Neural cell (in vitro differentiated cells): ENCODE measurements around the gene ADCY7. TPM values are rescaled to one million over a fixed set of nuclear protein-coding genes. Genes with fewer than 3 reads are reported as not detected.

Experiments
- H2AFZ ChIP-seq: fragments of 200-600, 300-800 bp; sonication (generic), shearing (Covaris generic); 2 replicates; pipeline ENCODE4 v1.6.0; 2014; ENCODE audit warnings: low read depth, mild to moderate bottlenecking, antibody characterized with exemption, low read length, moderate library complexity
- H3F3A ChIP-seq: fragments of 200-600 bp; shearing (Covaris generic); 2 replicates; pipeline ENCODE4 v1.6.1; 2016; ENCODE audit warnings: mild to moderate bottlenecking, moderate library complexity, mixed read lengths, antibody characterized with exemption, low read length; ENCODE audit not compliant: insufficient read depth, poor library complexity, severe bottlenecking
- H3K27ac ChIP-seq: fragments of 200-600, 300-800 bp; sonication (generic), shearing (Covaris generic); 2 replicates; pipeline ENCODE4 v1.5.1; 2014; ENCODE audit warnings: mild to moderate bottlenecking, low read length, moderate library complexity
- H3K27me3 ChIP-seq: fragments of 300-800, 200-600 bp; sonication (generic), shearing (Covaris generic); 2 replicates; pipeline ENCODE4 v1.6.0; 2014; ENCODE audit warnings: mild to moderate bottlenecking, low read depth, low read length, moderate library complexity; ENCODE audit not compliant: insufficient read depth
- H3K36me3 ChIP-seq: fragments of 300-800, 200-600 bp; sonication (generic), shearing (Covaris generic); 2 replicates; pipeline ENCODE4 v1.5.1; 2014; ENCODE audit warnings: mild to moderate bottlenecking, antibody characterized with exemption, low read length, moderate library complexity; ENCODE audit not compliant: insufficient read depth
- H3K4me2 ChIP-seq: fragments of 300-800, 200-600 bp; sonication (generic), shearing (Covaris generic); 2 replicates; pipeline ENCODE4 v1.6.0; 2014; ENCODE audit warnings: mild to moderate bottlenecking, low read length
- H3K4me3 ChIP-seq: fragments of 300-800, 200-600 bp; sonication (generic), shearing (Covaris generic); 2 replicates; pipeline ENCODE4 v1.5.1; 2014; ENCODE audit warnings: mild to moderate bottlenecking, low read length, moderate library complexity
- H3K79me2 ChIP-seq: fragments of 200-600 bp; shearing (Covaris generic); replicated peaks from 2 replicates; pipeline ENCODE4 v1.6.0; 2014; ENCODE audit warnings: mild to moderate bottlenecking, low read length, moderate library complexity; ENCODE audit not compliant: insufficient read depth
- H3K9ac ChIP-seq: fragments of 300-800, 200-600 bp; sonication (generic), shearing (Covaris generic); 2 replicates; pipeline ENCODE4 v1.6.1; 2016; ENCODE audit warnings: mild to moderate bottlenecking, low read length, mixed read lengths
- H3K9me2 ChIP-seq: fragments of 200-600 bp; shearing (Covaris generic); 2 replicates; pipeline ENCODE4 v1.6.1; 2016; ENCODE audit warnings: mild to moderate bottlenecking, low read length, mixed read lengths; ENCODE audit not compliant: insufficient read depth
- H3K9me3 ChIP-seq: fragments of 200-600, 300-800 bp; sonication (generic), shearing (Covaris generic); 2 replicates; pipeline ENCODE4 v1.6.1; 2016; ENCODE audit warnings: mild to moderate bottlenecking, mixed run types, low read length, moderate library complexity, mixed read lengths
- H4K20me1 ChIP-seq: fragments of 200-600 bp; shearing (Covaris generic); 2 replicates; pipeline ENCODE4 v1.6.1; 2016; ENCODE audit warnings: mild to moderate bottlenecking, mixed run types; ENCODE audit not compliant: insufficient read depth
- EP300 ChIP-seq: fragments of 450-650 bp; conservative IDR thresholded peaks from 2 replicates; pipeline ENCODE4 v1.6.1; 2014; ENCODE audit warnings: antibody characterized with exemption, mild to moderate bottlenecking, moderate library complexity; ENCODE audit not compliant: poor library complexity, severe bottlenecking
- EZH2 ChIP-seq: fragments of 200-600, 300-800 bp; shearing (Covaris generic), sonication (generic); IDR thresholded peaks from 2 replicates; pipeline ENCODE4 v1.6.1; 2014; ENCODE audit warnings: antibody characterized with exemption, low read length, borderline replicate concordance, mild to moderate bottlenecking; ENCODE audit not compliant: insufficient read depth, poor library complexity, severe bottlenecking
- MXI1 ChIP-seq: fragments of 450-650 bp; conservative IDR thresholded peaks from 2 replicates; pipeline ENCODE4 v1.6.1; 2014; ENCODE audit warnings: antibody characterized with exemption, mild to moderate bottlenecking; ENCODE audit not compliant: poor library complexity, severe bottlenecking
- POLR2AphosphoS5 ChIP-seq: IDR thresholded peaks from 2 replicates; pipeline ENCODE4 v1.6.1; 2012
- RAD21 ChIP-seq: fragments of 450-650 bp; conservative IDR thresholded peaks from 2 replicates; pipeline ENCODE4 v1.6.1; 2014; ENCODE audit warnings: antibody characterized with exemption, mild to moderate bottlenecking, moderate library complexity
- SMC3 ChIP-seq: fragments of 450-650 bp; conservative IDR thresholded peaks from 2 replicates; pipeline ENCODE4 v1.6.1; 2014; ENCODE audit warnings: antibody characterized with exemption, mild to moderate bottlenecking, moderate library complexity; ENCODE audit not compliant: poor library complexity
- TAF1 ChIP-seq: IDR thresholded peaks from 2 replicates; pipeline ENCODE4 v1.6.1; 2012; ENCODE audit warnings: low read depth
- polyA plus RNA-seq: library from polyadenylated mRNA; depleted of rRNA; stranded (reverse); fragments of >200 nt; gene quantifications from 2 replicates; pipeline ENCODE4 v1.2.3, GENCODE V29; 2014
- TF ChIP-seq, protein P1 (sequence below): IDR thresholded peaks from 2 replicates; pipeline ENCODE4 v1.6.1; 2012; ENCODE audit warnings: borderline replicate concordance
- TF ChIP-seq, protein P2 (sequence below): fragments of 450-650 bp; IDR thresholded peaks from 2 replicates; pipeline ENCODE4 v1.5.1; 2014; ENCODE audit warnings: antibody characterized with exemption, mild to moderate bottlenecking, moderate library complexity; ENCODE audit not compliant: poor library complexity, severe bottlenecking

ADCY7 gene
- polyA plus RNA-seq, 1 donor from 2014 or later, result 2.0 TPM

DNA sequence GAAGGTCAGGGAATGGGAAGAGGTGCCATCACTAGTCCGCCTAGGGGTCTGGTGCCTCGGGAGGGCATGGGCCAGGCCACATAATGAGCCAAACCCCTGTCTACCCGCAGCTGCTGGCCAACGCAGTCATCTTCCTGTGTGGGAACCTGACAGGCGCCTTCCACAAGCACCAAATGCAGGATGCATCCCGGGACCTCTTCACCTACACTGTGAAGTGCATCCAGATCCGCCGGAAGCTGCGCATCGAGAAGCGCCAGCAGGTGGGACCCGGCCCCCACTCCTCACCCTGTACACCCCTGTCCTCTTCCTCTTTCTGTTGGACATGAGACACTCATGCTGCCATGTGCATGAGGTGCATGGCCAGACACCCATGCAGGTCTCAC lies 26.2 kb downstream of the ADCY7 start:
- TF ChIP-seq RAD21 (no peak), EZH2 (no peak), TAF1 (no peak)

DNA sequence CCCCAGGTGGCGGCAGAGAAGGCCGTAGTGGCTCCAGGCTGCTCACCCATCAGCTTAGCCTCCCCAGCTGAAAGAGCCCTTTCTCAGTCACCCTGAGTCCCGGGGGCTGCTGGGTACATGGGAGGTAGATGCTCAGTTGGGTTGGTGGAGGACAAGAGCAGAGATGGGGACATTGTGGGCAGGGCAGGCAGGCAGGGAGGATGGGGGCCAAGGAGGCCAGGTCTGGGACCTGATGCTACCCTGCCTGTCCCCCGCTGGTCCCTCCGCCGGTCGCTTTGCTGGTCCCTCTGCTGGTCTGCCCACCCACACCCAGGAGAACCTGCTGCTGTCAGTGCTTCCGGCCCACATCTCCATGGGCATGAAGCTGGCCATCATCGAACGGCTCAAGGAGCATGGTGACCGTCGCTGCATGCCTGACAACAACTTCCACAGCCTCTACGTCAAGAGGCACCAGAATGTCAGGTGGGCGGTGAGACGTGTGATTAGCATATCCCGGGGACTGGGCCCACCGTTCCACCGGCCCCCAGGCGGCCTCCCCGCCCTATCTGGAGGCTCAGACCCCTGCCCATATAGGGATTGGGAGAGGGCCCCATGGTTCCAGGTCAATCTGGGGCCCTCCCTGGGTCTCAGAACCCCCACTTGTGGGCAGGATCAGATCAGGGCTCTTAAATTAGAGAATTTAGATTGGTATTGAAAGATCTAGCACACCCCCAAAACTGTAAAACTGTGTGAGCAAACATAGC lies 26.9 kb downstream of the ADCY7 start:
- no peak overlapping the region for H3K4me3 ChIP-seq
- no peak for TF ChIP-seq SMC3
- no peak for TF ChIP-seq EP300
- TF ChIP-seq MXI1, result no peak
- no peak for TF ChIP-seq POLR2AphosphoS5
- TF ChIP-seq TAF1, result no peak
- TF ChIP-seq, protein P1, sequence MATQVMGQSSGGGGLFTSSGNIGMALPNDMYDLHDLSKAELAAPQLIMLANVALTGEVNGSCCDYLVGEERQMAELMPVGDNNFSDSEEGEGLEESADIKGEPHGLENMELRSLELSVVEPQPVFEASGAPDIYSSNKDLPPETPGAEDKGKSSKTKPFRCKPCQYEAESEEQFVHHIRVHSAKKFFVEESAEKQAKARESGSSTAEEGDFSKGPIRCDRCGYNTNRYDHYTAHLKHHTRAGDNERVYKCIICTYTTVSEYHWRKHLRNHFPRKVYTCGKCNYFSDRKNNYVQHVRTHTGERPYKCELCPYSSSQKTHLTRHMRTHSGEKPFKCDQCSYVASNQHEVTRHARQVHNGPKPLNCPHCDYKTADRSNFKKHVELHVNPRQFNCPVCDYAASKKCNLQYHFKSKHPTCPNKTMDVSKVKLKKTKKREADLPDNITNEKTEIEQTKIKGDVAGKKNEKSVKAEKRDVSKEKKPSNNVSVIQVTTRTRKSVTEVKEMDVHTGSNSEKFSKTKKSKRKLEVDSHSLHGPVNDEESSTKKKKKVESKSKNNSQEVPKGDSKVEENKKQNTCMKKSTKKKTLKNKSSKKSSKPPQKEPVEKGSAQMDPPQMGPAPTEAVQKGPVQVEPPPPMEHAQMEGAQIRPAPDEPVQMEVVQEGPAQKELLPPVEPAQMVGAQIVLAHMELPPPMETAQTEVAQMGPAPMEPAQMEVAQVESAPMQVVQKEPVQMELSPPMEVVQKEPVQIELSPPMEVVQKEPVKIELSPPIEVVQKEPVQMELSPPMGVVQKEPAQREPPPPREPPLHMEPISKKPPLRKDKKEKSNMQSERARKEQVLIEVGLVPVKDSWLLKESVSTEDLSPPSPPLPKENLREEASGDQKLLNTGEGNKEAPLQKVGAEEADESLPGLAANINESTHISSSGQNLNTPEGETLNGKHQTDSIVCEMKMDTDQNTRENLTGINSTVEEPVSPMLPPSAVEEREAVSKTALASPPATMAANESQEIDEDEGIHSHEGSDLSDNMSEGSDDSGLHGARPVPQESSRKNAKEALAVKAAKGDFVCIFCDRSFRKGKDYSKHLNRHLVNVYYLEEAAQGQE, result no peak
- TF ChIP-seq RAD21, result no peak
- TF ChIP-seq, protein P2, sequence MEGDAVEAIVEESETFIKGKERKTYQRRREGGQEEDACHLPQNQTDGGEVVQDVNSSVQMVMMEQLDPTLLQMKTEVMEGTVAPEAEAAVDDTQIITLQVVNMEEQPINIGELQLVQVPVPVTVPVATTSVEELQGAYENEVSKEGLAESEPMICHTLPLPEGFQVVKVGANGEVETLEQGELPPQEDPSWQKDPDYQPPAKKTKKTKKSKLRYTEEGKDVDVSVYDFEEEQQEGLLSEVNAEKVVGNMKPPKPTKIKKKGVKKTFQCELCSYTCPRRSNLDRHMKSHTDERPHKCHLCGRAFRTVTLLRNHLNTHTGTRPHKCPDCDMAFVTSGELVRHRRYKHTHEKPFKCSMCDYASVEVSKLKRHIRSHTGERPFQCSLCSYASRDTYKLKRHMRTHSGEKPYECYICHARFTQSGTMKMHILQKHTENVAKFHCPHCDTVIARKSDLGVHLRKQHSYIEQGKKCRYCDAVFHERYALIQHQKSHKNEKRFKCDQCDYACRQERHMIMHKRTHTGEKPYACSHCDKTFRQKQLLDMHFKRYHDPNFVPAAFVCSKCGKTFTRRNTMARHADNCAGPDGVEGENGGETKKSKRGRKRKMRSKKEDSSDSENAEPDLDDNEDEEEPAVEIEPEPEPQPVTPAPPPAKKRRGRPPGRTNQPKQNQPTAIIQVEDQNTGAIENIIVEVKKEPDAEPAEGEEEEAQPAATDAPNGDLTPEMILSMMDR, result no peak
- TF ChIP-seq EZH2, result no peak
- H3K27ac ChIP-seq, result no peak overlapping the region
- no peak overlapping the region for H2AFZ ChIP-seq
- no peaks in the 10 kb centered on the region for H3K9me2 ChIP-seq
- no peaks in the 10 kb centered on the region for H3K27me3 ChIP-seq
- H3K9me3 ChIP-seq, result no peaks in the 10 kb centered on the region
- no peaks in the 10 kb centered on the region for H3K36me3 ChIP-seq
- H3K79me2 ChIP-seq, result no peaks in the 10 kb centered on the region
- no peak overlapping the region for H3K9ac ChIP-seq
- H3K4me2 ChIP-seq, result no peak overlapping the region
- no peaks in the 10 kb centered on the region for H3F3A ChIP-seq
- H4K20me1 ChIP-seq, result no peaks in the 10 kb centered on the region

More for the DNA sequence above, 26.2 kb downstream of the ADCY7 start:
- Histone ChIP-seq H3K27ac (no peak overlapping the region), H2AFZ (no peak overlapping the region), H3K27me3 (no peaks in the 10 kb centered on the region), H3K4me3 (no peak overlapping the region), H3K79me2 (no peaks in the 10 kb centered on the region), H3K9me2 (no peaks in the 10 kb centered on the region), H3K4me2 (no peak overlapping the region), H3F3A (no peaks in the 10 kb centered on the region), H3K9me3 (no peaks in the 10 kb centered on the region), H4K20me1 (no peaks in the 10 kb centered on the region), H3K36me3 (no peaks in the 10 kb centered on the region), H3K9ac (no peak overlapping the region)
